ENCODE measurements around the gene EIF3D. TPM values are rescaled to one million over a fixed set of nuclear protein-coding genes. Genes with fewer than 3 reads are reported as not detected.

The EIF3D gene
- total and polyA plus RNA-seq, 2 of the 13 experiments (the other 11 are each of a cell fraction or from before 2014, with no cell fraction given), result 118 to 274 TPM

DNA sequence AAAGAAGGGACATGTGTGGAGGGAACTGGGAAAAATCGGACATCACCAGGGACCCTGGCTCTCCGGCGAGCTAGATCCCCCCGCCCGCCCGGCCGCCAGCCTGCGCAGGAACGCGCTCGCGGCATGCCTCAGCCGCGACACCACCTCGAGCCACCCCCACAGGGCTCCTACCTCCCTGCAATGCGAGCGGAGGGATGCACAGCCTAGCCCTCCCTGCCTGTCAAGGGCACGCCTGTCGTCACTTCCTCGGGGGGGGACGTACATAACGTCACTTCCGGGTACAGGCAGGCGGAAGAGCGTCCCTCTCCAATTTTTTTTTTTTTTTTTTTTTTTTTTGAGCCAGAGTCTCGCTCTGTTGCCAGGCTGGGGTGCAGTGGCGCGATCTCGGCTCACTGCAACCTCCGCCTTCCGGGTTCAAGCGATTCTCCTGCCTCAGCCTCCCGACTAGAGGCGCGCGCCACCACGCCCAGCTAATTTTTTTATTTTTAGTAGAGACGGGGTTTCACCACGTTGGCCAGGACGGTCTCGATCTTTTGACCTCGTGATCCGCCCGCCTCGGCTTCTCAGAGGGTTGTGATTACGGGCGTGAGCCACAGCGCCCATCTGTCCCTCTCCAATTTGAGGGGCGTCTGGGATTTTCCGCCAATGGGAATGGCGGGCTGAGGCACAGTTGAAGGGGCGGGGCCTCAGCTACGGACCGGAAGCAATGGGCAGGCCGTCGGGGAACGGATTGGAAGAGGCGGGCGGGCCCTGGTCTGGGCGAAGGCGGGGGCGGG, 47.4 kb downstream of the EIF3D start, which contains the start of gene TXN2 (continued):
- TF ChIP-seq ZNF460 (CRISPR knock-in tag; IDR thresholded peaks at IDR 0.05; ENCODE audit: borderline replicate concordance), result no peak; the same call in 1 of the 2 replicates
- no peak for TF ChIP-seq NCOA1 (CRISPR knock-in tag; IDR thresholded peaks at IDR 0.05)
- peak; percentile 62; the same call in 1 of the 2 replicates for TF ChIP-seq ZNF501 (CRISPR knock-in tag; IDR thresholded peaks at IDR 0.05)
- no peak for TF ChIP-seq PRMT3 (CRISPR knock-in tag; IDR thresholded peaks at IDR 0.05; ENCODE audit: borderline replicate concordance, low read depth)
- peak; percentile 58; the same call in 1 of the 2 replicates for TF ChIP-seq SPEN (CRISPR knock-in tag; IDR thresholded peaks at IDR 0.05; ENCODE audit: low read depth)
- peak; percentile 45; the same call in 1 of the 2 replicates for TF ChIP-seq HNRNPL (IDR thresholded peaks at IDR 0.05; ENCODE audit: low read depth, low read length)
- peak; percentile 54; the same call in 1 of the 2 replicates for TF ChIP-seq SMAD9 (CRISPR knock-in tag; IDR thresholded peaks at IDR 0.05)
- no peak; the same call in 1 of the 2 replicates for TF ChIP-seq ZNF747 (CRISPR knock-in tag; IDR thresholded peaks at IDR 0.05; ENCODE audit: borderline replicate concordance)
- TF ChIP-seq HDAC1 (CRISPR knock-in tag; IDR thresholded peaks at IDR 0.05), result peak; percentile 81
- TF ChIP-seq FOXO1 (CRISPR knock-in tag; IDR thresholded peaks at IDR 0.05), result no peak
- no peak for TF ChIP-seq TCF7L2 (IDR thresholded peaks at IDR 0.05; ENCODE audit: low read depth, low read length)
- TF ChIP-seq, protein P1, sequence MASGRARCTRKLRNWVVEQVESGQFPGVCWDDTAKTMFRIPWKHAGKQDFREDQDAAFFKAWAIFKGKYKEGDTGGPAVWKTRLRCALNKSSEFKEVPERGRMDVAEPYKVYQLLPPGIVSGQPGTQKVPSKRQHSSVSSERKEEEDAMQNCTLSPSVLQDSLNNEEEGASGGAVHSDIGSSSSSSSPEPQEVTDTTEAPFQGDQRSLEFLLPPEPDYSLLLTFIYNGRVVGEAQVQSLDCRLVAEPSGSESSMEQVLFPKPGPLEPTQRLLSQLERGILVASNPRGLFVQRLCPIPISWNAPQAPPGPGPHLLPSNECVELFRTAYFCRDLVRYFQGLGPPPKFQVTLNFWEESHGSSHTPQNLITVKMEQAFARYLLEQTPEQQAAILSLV (CRISPR knock-in tag; IDR thresholded peaks at IDR 0.05; ENCODE audit: borderline replicate concordance), result no peak; the same call in 1 of the 2 replicates
- TF ChIP-seq, protein P2, sequence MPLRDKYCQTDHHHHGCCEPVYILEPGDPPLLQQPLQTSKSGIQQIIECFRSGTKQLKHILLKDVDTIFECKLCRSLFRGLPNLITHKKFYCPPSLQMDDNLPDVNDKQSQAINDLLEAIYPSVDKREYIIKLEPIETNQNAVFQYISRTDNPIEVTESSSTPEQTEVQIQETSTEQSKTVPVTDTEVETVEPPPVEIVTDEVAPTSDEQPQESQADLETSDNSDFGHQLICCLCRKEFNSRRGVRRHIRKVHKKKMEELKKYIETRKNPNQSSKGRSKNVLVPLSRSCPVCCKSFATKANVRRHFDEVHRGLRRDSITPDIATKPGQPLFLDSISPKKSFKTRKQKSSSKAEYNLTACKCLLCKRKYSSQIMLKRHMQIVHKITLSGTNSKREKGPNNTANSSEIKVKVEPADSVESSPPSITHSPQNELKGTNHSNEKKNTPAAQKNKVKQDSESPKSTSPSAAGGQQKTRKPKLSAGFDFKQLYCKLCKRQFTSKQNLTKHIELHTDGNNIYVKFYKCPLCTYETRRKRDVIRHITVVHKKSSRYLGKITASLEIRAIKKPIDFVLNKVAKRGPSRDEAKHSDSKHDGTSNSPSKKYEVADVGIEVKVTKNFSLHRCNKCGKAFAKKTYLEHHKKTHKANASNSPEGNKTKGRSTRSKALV (CRISPR knock-in tag; IDR thresholded peaks at IDR 0.05), result 0 out of 2 replicates have a peak, but pooled peaks have one; percentile 10
- TF ChIP-seq ZNF326 (CRISPR knock-in tag; IDR thresholded peaks at IDR 0.05; ENCODE audit: borderline replicate concordance), result 0 out of 2 replicates have a peak, but pooled peaks have one; percentile 57
- TF ChIP-seq POLR2A (IDR thresholded peaks at IDR 0.05; ENCODE audit: insufficient read depth in 1 of 2, low read depth in 2 of 2, low read length in 2 of 2), result peak; percentile 89 to 90
- no peak for TF ChIP-seq DNMT3B (CRISPR knock-in tag; conservative IDR thresholded peaks at IDR 0.05)
- TF ChIP-seq ZNF556 (CRISPR knock-in tag; IDR thresholded peaks at IDR 0.05; ENCODE audit: borderline replicate concordance), result peak; percentile 32; the same call in 1 of the 2 replicates
- TF ChIP-seq, protein P3, sequence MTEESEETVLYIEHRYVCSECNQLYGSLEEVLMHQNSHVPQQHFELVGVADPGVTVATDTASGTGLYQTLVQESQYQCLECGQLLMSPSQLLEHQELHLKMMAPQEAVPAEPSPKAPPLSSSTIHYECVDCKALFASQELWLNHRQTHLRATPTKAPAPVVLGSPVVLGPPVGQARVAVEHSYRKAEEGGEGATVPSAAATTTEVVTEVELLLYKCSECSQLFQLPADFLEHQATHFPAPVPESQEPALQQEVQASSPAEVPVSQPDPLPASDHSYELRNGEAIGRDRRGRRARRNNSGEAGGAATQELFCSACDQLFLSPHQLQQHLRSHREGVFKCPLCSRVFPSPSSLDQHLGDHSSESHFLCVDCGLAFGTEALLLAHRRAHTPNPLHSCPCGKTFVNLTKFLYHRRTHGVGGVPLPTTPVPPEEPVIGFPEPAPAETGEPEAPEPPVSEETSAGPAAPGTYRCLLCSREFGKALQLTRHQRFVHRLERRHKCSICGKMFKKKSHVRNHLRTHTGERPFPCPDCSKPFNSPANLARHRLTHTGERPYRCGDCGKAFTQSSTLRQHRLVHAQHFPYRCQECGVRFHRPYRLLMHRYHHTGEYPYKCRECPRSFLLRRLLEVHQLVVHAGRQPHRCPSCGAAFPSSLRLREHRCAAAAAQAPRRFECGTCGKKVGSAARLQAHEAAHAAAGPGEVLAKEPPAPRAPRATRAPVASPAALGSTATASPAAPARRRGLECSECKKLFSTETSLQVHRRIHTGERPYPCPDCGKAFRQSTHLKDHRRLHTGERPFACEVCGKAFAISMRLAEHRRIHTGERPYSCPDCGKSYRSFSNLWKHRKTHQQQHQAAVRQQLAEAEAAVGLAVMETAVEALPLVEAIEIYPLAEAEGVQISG (CRISPR knock-in tag; IDR thresholded peaks at IDR 0.05), result peak; percentile 85
- no peak for TF ChIP-seq ARNT (IDR thresholded peaks at IDR 0.05)
- TF ChIP-seq ZFY (CRISPR knock-in tag; IDR thresholded peaks at IDR 0.05), result peak; percentile 34; the same call in 1 of the 2 replicates
- TF ChIP-seq ZNF224 (CRISPR knock-in tag; IDR thresholded peaks at IDR 0.05), result no peak
- no peak for TF ChIP-seq ZNF441 (CRISPR knock-in tag; IDR thresholded peaks at IDR 0.05; ENCODE audit: borderline replicate concordance)
- TF ChIP-seq, protein P4, sequence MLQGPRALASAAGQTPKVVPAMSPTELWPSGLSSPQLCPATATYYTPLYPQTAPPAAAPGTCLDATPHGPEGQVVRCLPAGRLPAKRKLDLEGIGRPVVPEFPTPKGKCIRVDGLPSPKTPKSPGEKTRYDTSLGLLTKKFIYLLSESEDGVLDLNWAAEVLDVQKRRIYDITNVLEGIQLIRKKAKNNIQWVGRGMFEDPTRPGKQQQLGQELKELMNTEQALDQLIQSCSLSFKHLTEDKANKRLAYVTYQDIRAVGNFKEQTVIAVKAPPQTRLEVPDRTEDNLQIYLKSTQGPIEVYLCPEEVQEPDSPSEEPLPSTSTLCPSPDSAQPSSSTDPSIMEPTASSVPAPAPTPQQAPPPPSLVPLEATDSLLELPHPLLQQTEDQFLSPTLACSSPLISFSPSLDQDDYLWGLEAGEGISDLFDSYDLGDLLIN (CRISPR knock-in tag; IDR thresholded peaks at IDR 0.05; ENCODE audit: borderline replicate concordance), result no peak
- peak; percentile 97 for TF ChIP-seq GABPB1 (CRISPR knock-in tag; IDR thresholded peaks at IDR 0.05)
